Left forelimb (tissue), 1 donor: ENCODE results near the gene NPPB.

Experiments used
- DNase-seq: peaks from one replicate; pipeline ENCODE4 v3.0.0-alpha.2; 2018; ENCODE audit warnings: low spot score

Gene NPPB

DNA sequence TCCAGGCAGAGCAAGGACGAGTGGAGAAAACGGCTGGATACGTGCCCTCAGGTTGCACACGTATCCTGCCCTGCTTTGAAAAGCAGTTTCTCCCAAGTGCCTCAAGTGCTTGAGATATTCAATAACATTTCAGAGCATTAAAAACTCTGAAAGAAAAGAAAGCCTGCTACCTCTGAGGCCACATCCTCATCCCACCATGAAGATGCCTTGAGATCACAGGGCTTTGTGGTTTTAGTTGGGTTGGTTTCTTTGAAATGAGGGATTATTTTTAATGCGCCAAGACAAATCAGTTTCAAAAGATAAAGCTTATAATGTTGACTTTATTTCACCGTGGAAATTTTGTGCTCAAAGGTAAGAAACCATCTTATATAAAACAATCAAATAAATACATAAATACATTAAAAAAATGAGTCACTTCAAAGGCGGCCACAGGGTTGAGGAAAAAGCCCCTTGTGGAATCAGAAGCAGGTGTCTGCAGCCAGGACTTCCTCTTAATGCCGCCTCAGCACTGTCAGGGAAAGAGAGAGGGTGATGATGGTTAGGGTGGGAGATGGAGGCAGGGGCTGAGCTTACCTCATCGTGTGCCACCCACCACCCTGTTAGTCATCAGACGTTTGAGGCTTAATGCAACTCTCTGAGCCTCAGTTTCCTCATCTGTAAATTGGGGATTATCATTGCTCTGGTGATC, 1.4 kb downstream of the NPPB start:
- no peak for DNase-seq

DNA sequence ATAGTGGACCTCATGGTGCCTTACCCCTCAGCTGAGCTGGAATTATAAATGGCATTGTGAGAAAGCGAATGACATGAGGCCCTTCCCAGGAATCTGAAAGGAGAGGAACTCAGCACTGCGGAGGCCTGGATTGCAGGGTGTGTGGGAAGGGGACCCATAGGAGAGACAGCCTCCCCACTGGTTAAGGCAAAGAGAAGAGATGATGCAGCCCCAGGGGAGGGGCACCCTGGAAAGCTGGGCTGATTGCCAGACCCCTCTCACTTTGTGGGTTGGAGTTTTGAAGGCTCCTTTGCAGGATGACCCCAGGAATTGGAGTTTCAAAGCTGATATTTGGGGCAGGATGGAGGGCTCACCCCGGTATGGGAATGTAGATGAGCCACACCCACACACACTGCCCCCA, 2.0 kb downstream of the NPPB start:
- no peak for DNase-seq

DNA sequence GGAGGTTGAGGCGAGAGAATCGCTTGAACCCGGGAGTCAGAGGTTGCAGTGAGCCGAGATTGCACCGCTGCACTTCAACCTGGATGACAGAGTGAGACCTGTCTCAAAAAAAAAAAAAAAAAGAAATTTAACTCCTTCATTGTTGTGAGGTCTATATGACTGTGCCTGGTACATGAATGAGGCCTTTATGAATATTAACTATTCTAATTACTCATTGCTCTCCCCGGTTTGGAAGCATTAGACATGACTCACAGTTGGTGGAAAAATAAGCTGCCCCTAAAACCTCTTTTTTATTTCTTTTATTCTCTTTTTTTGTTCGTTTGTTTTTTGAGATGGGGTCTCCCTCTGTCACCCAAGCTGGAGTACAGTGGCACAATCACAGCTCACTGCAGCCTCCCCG, 3.3 kb downstream of the NPPB start:
- DNase-seq, result no peak

DNA sequence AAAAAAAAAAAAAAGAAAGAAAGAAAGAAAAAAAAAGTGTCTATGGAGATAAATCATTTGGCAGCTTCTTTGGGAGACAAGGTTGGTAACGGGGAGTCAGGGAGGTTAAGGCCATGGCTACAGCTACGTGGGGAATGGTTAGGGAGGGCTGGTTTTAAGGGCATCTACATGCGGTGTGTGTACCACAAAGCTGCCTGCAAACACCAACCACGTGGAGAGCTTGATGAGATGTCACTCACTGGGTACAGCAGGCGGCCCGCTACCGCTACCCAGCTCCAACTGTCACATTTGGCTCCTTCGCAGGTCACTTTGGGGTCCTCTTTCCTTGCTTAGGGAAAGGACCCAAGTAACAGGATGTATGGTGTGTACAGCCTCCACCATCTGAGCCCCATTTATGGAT, 4.2 kb downstream of the NPPB start:
- DNase-seq, result no peak

DNA sequence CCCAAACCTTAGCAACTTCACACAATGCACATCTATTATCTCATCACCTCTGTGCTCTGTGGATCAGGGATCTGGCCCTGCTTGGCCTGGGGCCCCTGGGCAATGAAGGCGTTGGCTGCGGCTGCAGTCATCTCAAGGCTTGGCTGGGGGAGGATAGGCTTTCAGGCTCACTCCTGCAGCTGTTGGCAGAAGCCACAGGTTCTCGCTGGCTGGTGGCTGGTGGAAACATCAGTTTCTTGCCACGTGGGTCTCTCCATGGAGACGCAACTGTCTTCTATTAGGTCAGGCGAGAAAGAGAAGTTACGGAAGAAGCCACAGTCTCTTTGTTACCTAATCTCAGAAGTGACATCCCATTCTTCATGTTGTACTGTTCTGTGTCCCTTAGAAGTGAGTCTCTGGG, 7.6 kb downstream of the NPPB start:
- no peak for DNase-seq

DNA sequence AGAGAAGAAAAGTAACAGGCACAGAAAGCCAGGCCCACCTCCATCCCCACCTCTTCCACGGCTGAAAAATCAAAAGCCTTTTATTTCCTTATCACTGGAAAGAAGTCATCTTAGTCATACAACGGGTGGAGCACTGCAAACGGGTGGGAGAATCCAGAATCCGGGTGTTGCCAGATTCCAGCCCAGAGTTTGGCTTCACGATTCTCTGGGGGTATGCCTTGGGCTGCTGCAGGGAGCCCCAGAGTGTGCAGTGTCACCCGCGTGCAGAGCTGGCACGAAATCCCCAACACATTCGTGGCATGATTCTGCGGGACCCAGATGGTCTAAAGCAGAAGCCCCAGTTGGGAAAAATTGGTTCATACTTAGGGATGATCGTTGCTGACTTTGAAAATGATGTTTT, 8.6 kb downstream of the NPPB start:
- no peak for DNase-seq

DNA sequence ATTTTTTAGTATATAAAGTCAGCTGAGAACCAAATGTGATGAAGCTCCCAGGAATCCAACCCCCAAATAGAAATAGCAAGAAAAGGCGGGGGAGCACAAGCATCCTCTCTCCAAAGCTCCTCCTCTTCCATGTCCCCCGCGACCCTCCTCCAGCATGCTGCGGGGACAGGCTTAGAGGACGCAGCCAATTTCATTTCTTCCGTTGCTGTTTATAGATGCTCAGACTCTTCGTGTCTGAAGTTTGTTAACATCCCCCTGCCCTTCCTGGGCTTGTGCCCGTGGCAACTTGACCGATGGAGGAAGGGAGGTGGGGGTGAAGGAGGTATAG, 10.4 kb downstream of the NPPB start:
- DNase-seq, result no peak

DNA sequence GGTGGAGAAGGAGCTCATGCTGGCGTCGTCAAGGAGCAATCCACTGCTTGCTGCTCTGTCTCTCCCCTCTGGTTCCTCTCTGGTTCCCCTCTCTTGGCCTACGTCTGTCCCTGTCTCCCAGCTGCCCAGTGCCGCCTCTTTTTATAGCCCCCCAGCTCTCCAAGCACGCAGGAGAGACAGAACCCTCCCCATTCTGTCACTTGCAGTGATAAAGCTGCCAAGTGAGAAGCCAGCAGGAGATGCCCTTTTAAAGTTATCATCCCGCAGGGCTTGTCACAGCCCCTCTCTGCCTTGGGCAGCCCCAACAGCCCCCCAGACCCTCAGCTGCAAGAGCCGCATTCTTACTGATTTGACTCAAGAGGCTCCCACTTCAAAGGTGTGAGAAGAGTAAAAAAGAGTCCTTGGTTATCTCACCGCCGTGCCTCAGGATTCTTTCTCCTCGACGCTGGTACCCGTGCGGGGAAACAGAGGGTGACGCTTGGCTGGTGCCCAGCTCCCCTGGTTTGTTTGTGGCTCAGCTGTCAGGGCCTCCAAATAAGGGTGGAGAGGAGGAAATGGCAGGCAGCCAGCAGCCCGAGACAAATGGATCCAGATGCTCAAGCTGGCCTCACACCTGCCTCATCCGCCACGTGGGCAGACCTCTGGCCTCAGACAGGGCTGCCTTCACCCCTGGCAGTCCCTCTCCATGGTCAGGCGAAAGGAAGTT, 10.9 kb downstream of the NPPB start, which contains the start of gene NPPA:
NPPA (minus strand) TSS at position 117 of the 706 bp plus-strand sequence; CDS start at position 18, 99 bp downstream.
- DNase-seq, result no peak

DNA sequence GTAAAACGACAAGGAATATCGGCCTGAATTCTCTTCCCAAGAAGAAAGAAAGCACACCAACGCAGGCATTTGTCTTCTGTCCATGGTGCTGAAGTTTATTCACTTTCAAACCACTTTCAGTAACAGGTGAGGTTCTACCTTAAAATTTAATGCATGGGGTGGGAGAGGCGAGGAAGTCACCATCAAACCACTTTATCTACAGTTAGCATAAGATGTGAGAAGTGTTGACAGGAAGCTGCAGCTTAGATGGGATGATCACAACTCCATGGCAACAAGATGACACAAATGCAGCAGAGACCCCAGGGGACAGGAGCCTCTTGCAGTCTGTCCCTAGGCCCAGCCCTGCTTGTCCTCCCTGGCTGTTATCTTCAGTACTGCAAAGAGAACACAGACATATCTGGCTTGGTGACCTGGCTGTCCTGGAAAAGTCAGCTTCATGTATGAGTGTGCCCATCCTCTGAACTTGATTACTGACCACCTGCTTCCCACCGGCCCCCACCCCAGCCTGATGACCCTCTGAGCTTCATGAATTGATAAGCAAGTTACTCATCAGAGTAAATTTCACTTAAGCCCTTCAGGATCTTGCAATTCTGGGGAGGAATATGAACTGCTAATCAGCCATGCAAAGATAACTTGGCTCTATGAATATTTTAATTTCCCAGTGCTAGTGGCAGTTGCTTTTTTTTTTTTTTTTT, 13.0 kb downstream of the NPPB start:
- DNase-seq, result no peak

DNA sequence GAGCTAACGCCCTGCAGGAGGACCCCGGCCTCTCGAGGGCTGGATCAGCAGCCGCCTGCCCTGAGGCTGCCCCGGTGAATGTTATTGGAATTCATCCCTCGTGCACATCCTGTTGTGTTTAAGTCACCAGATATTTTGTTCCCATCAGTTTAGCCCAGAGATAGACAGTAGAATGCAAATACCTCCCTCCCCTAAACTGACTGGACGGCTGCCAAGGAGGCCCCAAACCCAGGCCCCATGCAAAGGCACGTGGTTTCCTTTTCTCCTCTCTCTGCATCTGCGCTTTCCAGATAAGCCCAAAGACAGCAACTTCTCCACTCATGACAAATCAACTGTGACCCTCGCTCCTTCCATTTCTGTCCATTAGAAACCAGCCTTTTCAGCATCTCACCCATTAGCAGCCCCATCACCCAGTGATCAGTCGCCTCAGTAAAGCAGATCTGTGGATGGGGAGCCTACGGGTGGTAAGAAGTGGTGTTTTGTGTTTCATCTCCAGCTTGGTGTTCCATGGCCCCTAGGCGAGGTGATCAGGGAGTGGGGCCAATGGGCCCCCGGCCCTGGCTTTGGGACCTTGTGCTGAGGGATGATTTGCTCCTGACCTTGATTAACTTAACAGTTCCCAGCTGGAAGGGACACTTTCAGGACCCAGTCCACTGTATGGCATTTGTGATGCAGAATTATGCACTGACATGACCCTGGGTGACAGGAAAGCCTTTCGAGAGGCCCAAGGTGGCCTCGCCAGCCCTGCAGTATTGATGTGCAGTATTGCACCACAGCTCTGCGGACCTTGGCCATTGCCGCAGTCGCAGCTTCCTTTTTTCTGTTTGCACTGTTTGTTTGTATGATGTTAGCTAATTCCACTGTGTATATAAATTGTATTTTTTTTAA, 16.3 kb downstream of the NPPB start:
- no peak for DNase-seq

DNA sequence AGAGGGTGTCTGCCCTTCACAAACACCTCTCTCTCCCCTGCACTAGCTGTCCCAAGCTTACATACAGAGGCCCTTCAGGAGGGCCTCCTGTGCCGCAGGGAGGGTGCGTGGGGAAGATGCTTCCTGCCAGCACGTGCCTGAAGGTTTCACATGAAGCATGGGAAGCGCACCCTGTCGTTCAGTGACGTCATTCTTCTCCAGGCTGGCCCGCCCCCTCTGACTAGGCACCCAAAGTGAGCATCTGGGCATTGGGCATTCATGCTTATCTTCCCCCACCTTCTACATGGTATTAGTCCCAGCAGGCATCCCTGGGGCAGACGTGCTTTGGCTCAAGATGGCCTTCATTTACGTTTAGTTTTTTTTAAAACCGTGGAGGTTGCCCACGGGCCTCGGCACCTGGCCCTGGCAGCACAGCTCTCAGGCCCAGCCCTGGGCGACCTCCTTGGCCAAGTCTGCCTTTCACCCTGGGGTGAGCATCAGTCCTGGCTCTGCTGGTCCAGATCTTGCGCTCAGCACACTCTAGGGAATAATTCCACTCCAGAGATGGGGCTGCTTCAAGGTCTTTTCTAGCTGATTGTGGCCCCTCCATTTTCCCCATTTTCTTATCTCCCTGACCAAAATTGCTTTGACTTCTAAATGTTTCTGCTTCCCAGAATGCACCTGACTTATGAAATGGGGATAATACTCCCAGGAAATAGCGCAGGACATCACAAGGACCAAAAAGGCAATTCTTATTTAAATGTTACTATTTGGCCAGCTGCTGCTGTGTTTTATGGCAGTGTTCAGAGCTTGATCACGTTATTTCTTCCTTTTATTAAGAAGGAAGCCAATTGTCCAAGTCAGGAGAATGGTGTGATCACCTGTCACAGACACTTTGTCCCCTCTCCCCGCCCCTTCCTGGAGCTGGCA, 17.2 kb downstream of the NPPB start:
- DNase-seq, result no peak

DNA sequence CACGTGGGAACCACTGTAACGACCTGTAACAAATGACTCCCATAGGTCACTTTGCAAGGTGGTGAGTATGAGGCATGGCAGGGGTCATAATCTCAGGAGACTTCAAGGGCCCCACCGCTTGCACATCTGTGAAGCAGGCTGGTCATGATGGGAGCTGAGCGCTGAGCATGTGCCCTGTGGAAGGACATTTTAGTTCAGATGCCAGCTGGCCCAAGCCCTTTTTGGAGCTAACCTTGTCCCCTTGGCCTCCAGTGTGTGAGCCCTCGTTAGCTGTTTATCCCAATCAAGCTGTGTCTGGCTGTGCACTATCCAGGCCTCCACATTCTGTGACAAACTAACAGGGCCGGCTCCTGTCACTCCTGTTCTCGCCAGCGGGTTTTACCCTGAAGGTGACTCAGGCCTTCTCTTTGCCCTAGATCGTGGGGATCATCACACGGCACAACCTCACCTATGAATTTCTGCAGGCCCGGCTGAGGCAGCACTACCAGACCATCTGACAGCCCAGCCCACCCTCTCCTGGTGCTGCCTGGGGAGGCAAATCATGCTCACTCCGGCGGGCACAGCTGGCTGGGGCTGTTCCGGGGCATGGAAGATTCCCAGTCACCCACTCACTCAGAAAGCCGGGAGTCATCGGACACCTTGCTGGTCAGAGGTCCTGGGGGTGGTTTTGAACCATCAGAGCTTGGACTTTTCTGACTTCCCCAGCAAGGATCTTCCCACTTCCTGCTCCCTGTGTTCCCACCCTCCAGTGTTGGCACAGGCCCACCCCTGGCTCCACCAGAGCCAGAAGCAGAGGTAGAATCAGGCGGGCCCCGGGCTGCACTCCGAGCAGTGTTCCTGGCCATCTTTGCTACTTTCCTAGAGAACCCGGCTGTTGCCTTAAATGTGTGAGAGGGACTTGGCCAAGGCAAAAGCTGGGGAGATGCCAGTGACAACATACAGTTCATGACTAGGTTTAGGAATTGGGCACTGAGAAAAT, 18.7 kb downstream of the NPPB start:
- no peak for DNase-seq

DNA sequence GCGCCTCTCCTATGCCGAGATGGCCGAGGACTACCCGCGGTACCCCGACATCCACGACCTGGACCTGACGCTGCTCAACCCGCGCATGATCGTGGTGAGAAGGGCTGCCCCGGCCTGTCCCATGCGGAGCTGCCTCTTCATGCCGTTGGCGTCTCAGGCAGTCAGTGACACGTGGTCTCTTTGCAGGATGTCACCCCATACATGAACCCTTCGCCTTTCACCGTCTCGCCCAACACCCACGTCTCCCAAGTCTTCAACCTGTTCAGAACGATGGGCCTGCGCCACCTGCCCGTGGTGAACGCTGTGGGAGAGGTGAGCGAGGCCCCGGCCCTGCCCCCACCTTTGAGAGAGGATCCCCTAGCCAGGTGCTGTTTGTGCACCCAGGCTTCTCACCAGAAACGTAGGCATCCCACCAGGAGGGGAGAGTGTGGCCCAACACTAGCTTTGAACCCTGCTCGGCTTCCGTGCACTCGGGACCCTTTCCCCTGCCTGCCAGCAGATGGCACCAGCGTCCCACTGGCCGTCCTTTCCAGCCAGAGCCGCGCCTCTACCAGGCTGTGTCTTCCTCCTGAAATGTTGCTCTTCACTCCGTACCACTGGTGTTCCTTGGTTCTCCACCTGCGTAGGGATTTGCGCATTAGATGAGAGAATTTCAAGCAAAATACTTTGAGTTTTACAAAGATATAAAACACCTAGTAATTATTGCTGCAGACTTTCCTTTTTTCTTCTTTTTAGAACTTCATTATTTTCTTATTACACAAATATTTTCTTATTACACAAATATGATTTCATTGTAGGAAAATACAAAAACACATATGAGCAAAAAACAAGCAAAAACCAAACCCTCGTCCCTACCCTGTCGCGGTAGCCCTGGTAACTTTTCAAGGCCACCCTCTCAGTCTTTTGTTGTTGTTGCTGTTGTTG, 20.1 kb downstream of the NPPB start:
- DNase-seq, result no peak

DNA sequence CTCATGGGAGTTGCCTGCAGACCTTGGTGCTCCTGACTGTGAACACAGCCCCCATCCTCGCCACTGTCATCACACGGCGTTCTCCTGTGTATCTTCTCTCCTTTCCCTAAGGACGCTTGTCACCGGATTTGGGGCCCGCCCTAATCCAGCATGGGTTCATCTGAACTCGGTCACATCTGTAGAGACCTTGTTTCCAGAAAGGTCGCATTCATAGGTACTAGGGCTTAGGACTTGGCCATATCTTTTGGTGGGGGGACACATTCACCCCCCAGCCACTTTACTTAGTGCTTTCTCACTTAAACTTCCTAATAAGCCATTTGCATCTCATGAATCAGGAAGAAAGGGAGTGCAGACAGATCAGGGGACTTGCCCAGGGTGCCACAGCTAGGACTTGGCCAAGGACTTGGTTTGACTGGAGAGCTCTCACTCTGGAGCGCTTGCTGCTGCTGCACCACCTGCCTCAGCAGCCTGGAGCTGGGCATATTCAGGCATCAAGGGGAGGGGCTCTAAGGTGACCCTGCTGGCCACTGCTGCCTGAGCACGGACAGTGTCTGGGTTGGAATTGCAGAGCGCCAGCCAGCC, 20.9 kb downstream of the NPPB start:
- DNase-seq, result no peak

DNA sequence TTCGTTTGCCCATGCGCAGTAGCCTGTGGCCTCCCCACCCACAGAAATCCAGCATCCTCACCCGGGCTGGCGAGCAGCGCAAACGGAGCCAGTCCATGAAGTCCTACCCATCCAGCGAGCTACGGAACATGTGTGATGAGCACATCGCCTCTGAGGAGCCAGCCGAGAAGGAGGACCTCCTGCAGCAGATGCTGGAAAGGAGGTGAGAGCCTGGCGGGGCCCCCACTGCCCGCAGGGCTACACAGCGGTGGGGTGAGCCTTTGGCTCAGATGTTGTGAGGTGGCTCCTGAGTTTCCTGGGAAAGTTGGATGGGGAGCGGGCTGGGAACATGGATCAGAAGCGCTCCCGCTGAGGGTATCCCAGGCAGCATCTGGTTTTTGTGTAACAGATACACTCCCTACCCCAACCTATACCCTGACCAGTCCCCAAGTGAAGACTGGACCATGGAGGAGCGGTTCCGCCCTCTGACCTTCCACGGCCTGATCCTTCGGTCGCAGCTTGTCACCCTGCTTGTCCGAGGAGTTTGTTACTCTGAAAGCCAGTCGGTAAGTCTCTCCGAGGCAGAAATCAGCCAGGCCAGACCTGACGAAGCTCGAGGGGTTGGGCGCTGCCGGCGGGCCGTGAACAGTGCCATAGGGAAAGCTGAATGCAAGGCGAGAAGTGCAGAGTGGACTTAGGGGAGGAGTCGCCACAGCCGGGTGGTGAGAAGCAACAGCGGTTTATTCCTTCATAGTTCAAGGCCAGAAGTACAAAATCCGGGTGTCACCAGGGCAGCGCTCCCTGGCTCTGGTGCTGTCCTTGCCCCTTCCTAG, 21.6 kb downstream of the NPPB start:
- no peak for DNase-seq

DNA sequence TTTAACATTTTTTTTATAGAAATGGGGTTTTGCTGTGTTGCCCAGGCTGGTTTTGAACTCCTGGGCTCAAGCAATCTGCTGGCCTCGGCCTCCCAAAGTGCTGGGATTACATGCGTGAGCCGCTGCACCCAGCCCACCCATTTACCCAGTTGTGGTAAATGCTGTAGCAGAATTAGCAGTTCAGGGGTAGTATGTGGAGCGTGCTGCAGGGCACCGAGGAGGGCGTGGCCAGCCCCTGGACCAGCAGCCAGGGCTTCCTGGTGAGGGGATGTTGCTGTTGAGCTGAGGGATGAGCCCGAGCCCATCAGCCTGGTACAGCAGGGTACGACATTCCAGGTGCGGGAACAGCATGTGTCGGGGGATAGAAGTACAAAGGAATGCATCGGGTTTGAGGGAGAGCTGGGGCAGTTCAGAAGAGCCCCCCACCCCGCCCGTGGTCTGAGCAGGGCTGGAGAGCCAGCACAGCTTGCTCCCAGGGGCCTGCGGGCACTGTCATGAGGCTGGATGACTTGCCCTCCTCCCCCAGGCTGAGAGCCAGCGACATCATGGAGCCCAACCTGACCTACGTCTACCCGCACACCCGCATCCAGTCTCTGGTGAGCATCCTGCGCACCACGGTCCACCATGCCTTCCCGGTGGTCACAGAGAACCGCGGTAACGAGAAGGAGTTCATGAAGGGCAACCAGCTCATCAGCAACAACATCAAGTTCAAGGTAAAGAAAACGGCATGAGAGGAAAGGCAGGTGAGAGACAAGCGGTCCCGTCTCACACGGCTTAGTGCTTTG, 23.1 kb downstream of the NPPB start:
- DNase-seq, result no peak

DNA sequence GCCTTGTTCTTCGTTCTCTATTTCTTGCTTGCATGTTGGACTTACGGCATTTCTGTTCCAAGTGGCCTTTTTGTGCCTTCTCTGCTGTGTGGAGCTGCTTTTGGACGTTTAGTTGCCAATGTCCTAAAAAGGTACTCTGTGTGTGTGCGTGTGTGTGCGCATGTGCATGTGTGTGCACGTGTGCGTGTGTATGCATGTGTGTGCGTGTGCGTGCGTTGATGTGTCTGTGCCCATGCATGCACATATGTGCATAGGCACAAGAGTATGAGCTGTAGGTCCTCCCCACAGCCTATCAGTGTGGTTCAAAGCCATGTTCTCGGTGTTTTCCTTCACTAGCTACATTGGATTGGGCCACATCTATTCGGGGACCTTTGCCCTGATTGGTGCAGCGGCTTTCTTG, 24.8 kb downstream of the NPPB start:
- no peak for DNase-seq
